GM18867 (cell line): ENCODE results near the gene PRXL2B.
"Not testable (repeated sequence)": the region's sequence is repeated elsewhere in the genome, so short reads cannot be mapped to it uniquely, and the experiment has no call there.

ENCODE experiments used
- ATAC-seq: cut with Tn5 transposase; IDR thresholded peaks from one replicate; pipeline ENCODE4 v1.9.1; 2021; ENCODE audit warnings: mild to moderate bottlenecking, moderate library complexity; ENCODE audit not compliant: unreplicated experiment

Gene PRXL2B

GRCh38 chr1:2564006-2564814, 22.4 kb upstream of the PRXL2B start:
- ATAC-seq, result no peak

- ATAC-seq, result no peak
Measured at GRCh38 chr1:2564815-2565374, 21.7 kb upstream of the PRXL2B start.

GRCh38 chr1:2566101-2567045, 20.2 kb upstream of the PRXL2B start:
- no peak for ATAC-seq

GRCh38 chr1:2567083-2567679, 19.4 kb upstream of the PRXL2B start:
- no peak for ATAC-seq

GRCh38 chr1:2568187-2568816, 18.3 kb upstream of the PRXL2B start:
- not testable (repeated sequence) for ATAC-seq

- no peak for ATAC-seq
Measured at GRCh38 chr1:2569060-2569459, 17.5 kb upstream of the PRXL2B start.

GRCh38 chr1:2569703-2570102, 16.9 kb upstream of the PRXL2B start:
- not testable (repeated sequence) for ATAC-seq

- ATAC-seq, result no peak
Measured at GRCh38 chr1:2570332-2570731, 16.2 kb upstream of the PRXL2B start.

GRCh38 chr1:2571348-2571747, 15.2 kb upstream of the PRXL2B start:
- ATAC-seq, result no peak

- ATAC-seq, result no peak
Measured at GRCh38 chr1:2573250-2573920, 13.2 kb upstream of the PRXL2B start.

GRCh38 chr1:2574350-2574749, 12.2 kb upstream of the PRXL2B start:
- no peak for ATAC-seq

GRCh38 chr1:2575801-2576663, 10.5 kb upstream of the PRXL2B start:
- ATAC-seq, result no peak

GRCh38 chr1:2577565-2578075, 9.0 kb upstream of the PRXL2B start:
- ATAC-seq, result peak; percentile 32

- ATAC-seq, result no peak
Measured at GRCh38 chr1:2578758-2579118, 7.8 kb upstream of the PRXL2B start.

- ATAC-seq, result no peak
Measured at GRCh38 chr1:2580691-2581090, 5.9 kb upstream of the PRXL2B start.

- ATAC-seq, result no peak
Measured at GRCh38 chr1:2582391-2582790, 4.2 kb upstream of the PRXL2B start.

GRCh38 chr1:2583331-2583791, 3.2 kb upstream of the PRXL2B start:
- ATAC-seq, result no peak

GRCh38 chr1:2583871-2584351, 2.7 kb upstream of the PRXL2B start:
- no peak for ATAC-seq
